Right hindlimb (tissue), 1 donor: Measurements from ENCODE around the gene ARHGAP33.
A peak's percentile ranks its signal among the peaks of the same experiment; 100 is the strongest.

Experiments
- DNase-seq: peaks from one replicate; pipeline ENCODE4 v3.0.0-alpha.2; 2018

Gene ARHGAP33

DNA sequence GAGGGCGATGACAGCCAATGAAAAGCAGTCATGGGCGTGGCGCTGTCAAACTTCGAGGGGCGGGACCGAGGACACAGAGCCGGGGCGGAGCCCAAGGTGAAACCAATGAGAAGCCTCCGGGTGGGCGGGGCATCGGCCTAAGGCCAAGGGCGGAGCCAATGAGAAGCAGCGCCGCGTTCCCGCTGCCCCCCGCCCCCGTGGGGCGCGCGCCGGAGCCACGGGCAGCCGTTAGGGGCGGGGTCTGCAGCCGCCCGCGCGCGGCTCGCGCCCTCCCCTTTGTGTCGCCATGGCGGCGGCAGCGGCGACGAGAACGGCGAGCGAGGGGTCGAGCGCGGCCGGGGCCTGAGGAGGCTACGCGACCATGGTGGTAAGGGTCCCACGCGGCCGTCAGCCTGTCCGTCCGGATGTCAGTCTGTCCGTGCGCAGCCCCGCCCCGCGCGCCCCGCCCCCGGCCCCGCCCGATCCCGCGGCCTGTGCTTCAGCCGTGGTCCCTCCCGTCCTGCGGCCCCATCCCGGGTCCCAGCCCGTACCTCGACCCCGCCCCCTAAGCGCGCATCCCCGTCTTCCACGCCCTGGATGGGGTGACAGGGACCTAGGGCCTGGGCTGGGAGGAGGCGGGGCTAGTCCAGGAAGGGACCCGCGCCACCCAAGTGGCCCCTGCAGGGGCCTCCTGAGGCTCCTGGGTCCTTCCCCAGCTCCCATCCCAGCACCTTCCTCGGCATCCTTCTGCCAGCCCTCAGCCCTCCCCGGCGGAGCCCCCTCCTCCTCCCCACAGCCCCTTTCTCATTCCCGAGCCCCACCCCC lies at the start of gene ARHGAP33:
Gene ARHGAP33, plus strand, starts transcription at position 267 of the 804 bp plus-strand sequence. Its CDS starts 95 bp downstream, at position 362.
- DNase-seq: peak; percentile 99

- no peak for DNase-seq
These were observed 48.1 kb upstream of the ARHGAP33 start for GRCh38 chr19:35727053-35727955.

- no peak for DNase-seq
These were observed 47.2 kb upstream of the ARHGAP33 start for GRCh38 chr19:35727956-35728706.

GRCh38 chr19:35729021-35729420 lies 46.3 kb upstream of the ARHGAP33 start:
- DNase-seq: no peak

GRCh38 chr19:35729763-35730162 lies 45.6 kb upstream of the ARHGAP33 start:
- no peak for DNase-seq

DNA sequence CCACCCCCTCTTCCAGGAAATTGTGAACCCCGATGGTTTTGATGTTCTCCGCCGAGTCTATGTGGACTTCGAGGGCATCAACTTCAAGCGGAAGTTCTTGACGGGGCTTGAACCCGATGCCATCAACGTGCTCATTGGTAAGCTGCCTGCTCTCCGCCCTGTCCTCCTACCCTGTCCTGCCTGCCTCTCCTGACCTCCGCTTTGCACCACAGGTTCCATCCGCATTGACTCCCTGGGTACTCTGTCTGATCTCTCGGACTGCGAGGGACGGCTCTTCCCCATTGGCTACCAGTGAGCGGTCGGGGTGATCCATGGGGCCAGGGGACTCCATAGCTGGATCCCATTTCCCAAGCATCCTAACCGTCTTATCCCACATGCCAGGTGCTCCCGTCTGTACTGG lies 45.0 kb upstream of the ARHGAP33 start:
- DNase-seq: no peak

GRCh38 chr19:35731353-35731752 lies 44.0 kb upstream of the ARHGAP33 start:
- DNase-seq: no peak

GRCh38 chr19:35731779-35732405 lies 43.5 kb upstream of the ARHGAP33 start:
- DNase-seq: no peak

DNA sequence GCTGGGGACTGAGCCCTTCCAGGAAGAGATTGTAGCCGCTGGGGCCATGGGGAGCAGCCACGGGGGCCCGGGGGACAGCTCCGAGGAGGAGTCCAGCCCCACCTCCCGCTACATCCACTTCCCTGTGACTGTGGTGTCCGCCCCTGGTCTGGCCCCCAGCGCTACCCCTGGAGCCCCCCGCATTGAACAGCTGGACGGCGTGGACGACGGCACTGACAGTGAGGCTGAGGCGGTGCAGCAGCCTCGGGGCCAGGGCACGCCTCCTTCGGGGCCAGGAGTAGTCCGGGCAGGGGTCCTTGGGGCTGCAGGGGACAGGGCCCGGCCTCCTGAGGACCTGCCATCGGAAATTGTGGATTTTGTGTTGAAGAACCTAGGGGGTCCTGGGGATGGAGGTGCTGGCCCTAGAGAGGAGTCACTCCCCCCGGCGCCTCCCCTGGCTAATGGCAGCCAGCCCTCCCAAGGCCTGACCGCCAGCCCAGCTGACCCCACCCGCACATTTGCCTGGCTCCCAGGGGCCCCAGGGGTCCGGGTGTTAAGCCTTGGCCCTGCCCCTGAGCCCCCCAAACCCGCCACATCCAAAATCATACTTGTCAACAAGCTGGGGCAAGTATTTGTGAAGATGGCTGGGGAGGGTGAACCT lies 42.7 kb upstream of the ARHGAP33 start:
- no peak for DNase-seq

- no peak for DNase-seq
These were observed 41.9 kb upstream of the ARHGAP33 start for GRCh38 chr19:35733180-35734125.

DNA sequence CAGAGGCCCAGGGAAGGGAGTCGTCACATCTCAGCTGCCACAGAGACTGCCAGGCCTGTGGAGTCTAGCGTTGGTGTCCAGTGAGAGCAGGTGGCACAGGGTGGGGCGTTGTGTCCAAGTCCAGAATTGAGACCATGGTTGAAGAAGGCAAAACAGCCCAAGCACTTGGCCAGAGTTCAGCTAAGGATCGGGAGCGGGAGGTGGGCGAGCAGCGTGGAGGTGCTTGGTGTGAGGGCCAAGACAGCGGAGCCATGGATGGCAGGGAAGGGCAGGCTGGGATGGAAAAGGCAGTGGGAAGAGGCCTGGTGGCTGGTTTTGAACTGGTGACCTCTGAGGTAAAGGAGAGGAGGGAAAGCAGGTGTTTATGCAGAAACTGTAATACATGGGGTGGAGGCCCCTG lies 41.1 kb upstream of the ARHGAP33 start:
- DNase-seq: no peak

DNA sequence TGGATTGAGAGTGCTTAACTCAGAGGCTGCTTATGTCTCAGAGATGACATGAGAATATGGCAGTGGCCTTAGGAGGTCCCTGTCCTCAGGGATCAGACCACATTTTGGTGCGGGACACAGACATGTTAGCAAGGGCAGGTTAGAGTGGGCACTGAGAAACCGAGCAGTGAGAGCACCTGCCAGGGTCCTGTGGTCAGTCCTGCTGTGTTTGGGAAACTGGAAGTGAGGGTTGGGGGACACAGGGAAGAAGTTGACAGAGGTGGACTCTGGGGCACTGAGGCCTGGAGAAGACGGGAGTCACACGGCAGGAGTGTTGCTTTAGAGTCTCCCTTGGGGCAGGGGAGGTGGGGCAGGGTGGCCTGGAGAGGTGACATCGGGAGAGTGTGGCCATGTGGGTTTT lies 40.5 kb upstream of the ARHGAP33 start:
- no peak for DNase-seq

DNA sequence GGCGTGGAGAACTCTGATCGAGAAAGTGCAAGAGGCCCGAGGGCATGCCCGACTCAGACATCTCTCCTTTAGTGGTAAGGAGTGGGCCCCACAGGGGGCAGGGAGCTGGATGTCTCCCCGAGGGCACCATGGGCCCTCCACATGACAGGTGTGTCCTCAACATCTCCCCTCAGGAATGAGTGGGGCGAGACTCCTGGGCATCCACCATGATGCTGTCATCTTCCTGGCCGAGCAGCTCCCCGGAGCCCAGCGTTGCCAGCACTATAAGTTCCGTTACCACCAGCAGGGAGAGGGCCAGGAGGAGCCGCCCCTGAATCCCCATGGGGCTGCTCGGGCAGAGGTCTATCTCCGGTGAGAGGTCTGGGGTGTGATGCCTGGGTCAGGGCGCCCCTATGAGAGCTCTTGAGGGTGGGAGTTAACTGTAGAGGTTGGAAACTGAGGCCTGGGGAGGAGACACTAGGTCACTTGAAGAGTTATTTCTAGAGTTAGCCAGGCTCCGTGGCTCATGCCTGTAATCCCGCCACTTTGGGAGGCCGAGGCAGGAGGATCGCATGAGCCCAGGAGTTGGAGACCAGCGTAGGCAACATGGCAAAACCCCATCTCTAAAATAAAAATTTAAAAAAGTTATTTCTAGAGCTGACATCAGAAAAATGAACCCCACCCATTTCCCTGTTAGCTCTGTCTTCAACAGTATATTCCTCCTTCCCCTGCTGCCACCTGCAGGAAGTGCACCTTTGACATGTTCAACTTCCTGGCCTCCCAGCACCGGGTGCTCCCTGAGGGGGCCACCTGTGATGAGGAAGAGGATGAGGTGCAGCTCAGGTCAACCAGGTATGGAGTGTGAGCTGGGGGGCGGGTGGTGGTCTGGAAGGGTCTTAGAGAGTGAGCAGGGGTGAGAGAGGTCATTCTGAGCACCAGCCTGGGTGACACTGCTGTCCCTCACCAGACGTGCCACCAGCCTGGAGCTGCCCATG lies 38.2 kb upstream of the ARHGAP33 start:
- DNase-seq: no peak

DNA sequence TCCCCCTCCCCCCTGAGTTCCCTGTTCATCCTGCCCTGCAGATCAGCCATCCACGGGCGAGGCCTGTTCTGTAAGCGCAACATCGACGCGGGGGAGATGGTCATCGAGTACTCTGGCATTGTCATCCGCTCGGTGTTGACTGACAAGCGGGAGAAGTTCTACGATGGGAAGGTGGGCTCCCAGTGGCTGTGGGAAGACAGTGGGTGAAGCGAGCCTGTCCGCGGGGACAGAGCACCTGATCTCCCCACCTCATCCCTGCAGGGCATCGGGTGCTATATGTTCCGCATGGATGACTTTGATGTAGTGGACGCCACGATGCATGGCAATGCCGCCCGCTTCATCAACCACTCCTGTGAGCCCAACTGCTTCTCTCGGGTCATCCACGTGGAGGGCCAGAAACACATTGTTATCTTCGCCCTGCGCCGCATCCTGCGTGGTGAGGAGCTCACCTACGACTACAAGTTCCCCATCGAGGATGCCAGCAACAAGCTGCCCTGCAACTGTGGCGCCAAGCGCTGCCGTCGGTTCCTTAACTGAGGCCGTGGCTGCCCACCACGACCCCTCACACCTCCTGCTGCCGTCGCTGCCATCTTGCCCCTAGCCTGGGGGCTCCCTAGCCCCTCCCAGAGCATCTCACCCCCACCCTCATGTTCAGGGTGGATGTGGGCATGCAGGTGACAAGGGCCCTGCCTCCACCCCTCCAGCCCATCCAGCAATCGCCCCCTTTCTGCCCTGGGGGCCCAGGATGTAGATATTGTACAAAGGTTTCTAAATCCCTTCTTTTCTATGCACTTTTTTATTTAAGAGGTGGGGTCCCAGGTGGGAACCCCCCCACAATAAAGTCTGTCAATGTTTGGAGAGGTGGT lies 37.1 kb upstream of the ARHGAP33 start:
- no peak for DNase-seq

DNA sequence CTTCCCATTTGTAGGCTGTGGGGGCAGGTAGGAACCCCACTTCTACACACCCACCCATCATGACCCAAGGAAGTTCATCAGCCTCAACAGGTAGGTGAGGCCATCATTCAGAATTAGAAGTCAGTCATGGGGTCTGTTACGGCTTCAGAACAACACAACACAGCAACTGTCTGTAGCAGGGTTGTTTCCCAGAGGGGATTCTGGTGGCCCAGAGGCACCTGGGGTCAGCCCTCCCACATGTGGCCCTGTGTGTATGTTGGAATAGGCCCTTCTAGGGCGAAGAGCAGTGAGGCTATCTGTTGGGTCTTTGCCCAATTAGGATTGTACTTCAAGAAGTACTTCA lies 36.5 kb upstream of the ARHGAP33 start:
- DNase-seq: no peak

- no peak for DNase-seq
These were observed 35.9 kb upstream of the ARHGAP33 start for GRCh38 chr19:35739275-35740107.

DNA sequence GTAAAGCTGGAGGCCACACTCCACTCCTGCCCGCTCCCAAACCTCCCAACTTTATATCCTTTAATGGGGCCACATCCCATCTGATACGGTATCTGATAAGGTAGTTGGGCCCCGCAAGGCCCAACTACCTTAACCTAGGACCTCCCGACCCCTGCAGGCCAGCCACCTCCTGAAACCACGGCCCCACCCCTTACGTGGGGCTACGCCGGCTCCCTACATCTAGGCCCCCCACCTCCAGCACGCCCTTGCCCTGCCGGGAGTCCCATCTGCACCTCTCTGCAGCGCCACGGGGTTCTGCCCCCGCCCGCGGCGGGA lies 35.3 kb upstream of the ARHGAP33 start:
- DNase-seq: no peak
